Liver (tissue), 9 donors: Measurements from ENCODE around the gene ZNF839. TPM values are rescaled to one million over a fixed set of nuclear protein-coding genes. Genes with fewer than 3 reads are reported as not detected.
A peak's percentile ranks its signal among the peaks of the same experiment; 100 is the strongest.
"Not testable (repeated sequence)": the region's sequence is repeated elsewhere in the genome, so short reads cannot be mapped to it uniquely, and the experiment has no call there.

ENCODE experiments used
- DNase-seq: peaks from one replicate; pipeline ENCODE4 v3.0.0-alpha.2; 2017; ENCODE audit warnings: low spot score
- H3K27ac ChIP-seq, 2 donors: one replicate each; pipeline ENCODE4 v1.7.0; 2013; ENCODE audit warnings: inconsistent platforms in 2 of 2, low read length in 2 of 2, control low read depth in 1 of 2, low read depth in 1 of 2, mild to moderate bottlenecking in 1 of 2
- H3K27me3 ChIP-seq, 4 donors: one replicate each; pipeline versions ENCODE4 v1.6.1 to v1.7.0; 2013; ENCODE audit warnings: low read length in 3 of 4, inconsistent platforms in 1 of 4, mild to moderate bottlenecking in 1 of 4, moderate library complexity in 1 of 4; ENCODE audit not compliant: control insufficient read depth in 4 of 4, insufficient read depth in 4 of 4
- H3K36me3 ChIP-seq, 4 donors: one replicate each; pipeline versions ENCODE4 v1.6.1 to v1.7.0; 2013; ENCODE audit warnings: low read length in 3 of 4, mild to moderate bottlenecking in 3 of 4, low read depth in 1 of 4, moderate library complexity in 1 of 4; ENCODE audit not compliant: control insufficient read depth in 4 of 4, insufficient read depth in 3 of 4
- H3K4me1 ChIP-seq, 4 donors: one replicate each; pipeline versions ENCODE4 v1.6.1 to v1.7.0; 2013; ENCODE audit warnings: low read length in 3 of 4, mild to moderate bottlenecking in 3 of 4, moderate library complexity in 1 of 4; ENCODE audit not compliant: control insufficient read depth in 4 of 4, insufficient read depth in 4 of 4
- H3K4me3 ChIP-seq, 3 donors: one replicate each; pipeline versions ENCODE4 v1.6.1 to v1.7.0; 2013; ENCODE audit warnings: low read length in 3 of 3, control low read depth in 1 of 3, low read depth in 1 of 3, mild to moderate bottlenecking in 1 of 3
- H3K9ac ChIP-seq, 2 donors: one replicate each; pipeline ENCODE4 v1.7.0; 2013; ENCODE audit warnings: low read length in 2 of 2, mild to moderate bottlenecking in 2 of 2, moderate library complexity in 2 of 2, control low read depth in 1 of 2, low read depth in 1 of 2
- H3K9me3 ChIP-seq, 4 donors: one replicate each; pipeline versions ENCODE4 v1.6.1 to v1.7.0; 2013; ENCODE audit warnings: low read length in 3 of 4; ENCODE audit not compliant: control insufficient read depth in 4 of 4
- ATF3 ChIP-seq: IDR thresholded peaks from 2 replicates; pipeline ENCODE4 v1.6.1; 2016; ENCODE audit warnings: antibody characterized with exemption
- CTCF ChIP-seq: fragments of 150-350 bp; IDR thresholded peaks from 2 replicates; pipeline ENCODE4 v1.5.1; 2017; ENCODE audit warnings: improper control_type of control experiment, low read depth, low read length; ENCODE audit not compliant: missing input control
- FOXA1 ChIP-seq: IDR thresholded peaks from 2 replicates; pipeline ENCODE4 v1.6.1; 2016; ENCODE audit warnings: antibody characterized with exemption
- FOXA2 ChIP-seq: IDR thresholded peaks from 2 replicates; pipeline ENCODE4 v1.6.1; 2016; ENCODE audit warnings: antibody characterized with exemption
- HNF4A ChIP-seq, 2 donors: conservative IDR thresholded peaks; 2 replicates each; pipeline ENCODE4 v1.6.1; 2016; ENCODE audit warnings: antibody characterized with exemption in 2 of 2, mild to moderate bottlenecking in 2 of 2
- HNF4G ChIP-seq: IDR thresholded peaks from 2 replicates; pipeline ENCODE4 v1.6.1; 2016; ENCODE audit warnings: antibody characterized with exemption
- JUND ChIP-seq, 2 donors: IDR thresholded peaks; 2 replicates each; pipeline ENCODE4 v1.6.1; 2016; ENCODE audit warnings: antibody characterized with exemption in 2 of 2
- MAX ChIP-seq: IDR thresholded peaks from 2 replicates; pipeline ENCODE4 v1.6.1; 2016; ENCODE audit warnings: antibody characterized with exemption
- RAD21 ChIP-seq, 2 donors: IDR thresholded peaks; 2 replicates each; pipeline ENCODE4 v1.6.1; 2016; ENCODE audit warnings: antibody characterized with exemption in 2 of 2, mild to moderate bottlenecking in 2 of 2
- RXRA ChIP-seq, 2 donors: IDR thresholded peaks; 2 replicates each; pipeline ENCODE4 v1.6.1; 2017 to 2018; ENCODE audit warnings: antibody characterized with exemption in 2 of 2, mild to moderate bottlenecking in 1 of 2
- SP1 ChIP-seq: IDR thresholded peaks from 2 replicates; pipeline ENCODE4 v1.6.1; 2018; ENCODE audit warnings: antibody characterized with exemption, mild to moderate bottlenecking
- YY1 ChIP-seq: IDR thresholded peaks from 2 replicates; pipeline ENCODE4 v1.6.1; 2016; ENCODE audit warnings: antibody characterized with exemption, mild to moderate bottlenecking
- WGBS: extraction: QIAGEN DNeasy Blood & Tissue Kit; methylation state at CpG from one replicate; pipeline ENCODE4 v1.1.7; 2013; 5-methylcytosine and 5-hydroxymethylcytosine counted together
- polyA plus RNA-seq, 2 donors: library from polyadenylated mRNA; stranded (reverse) in 1 of 2; unstranded in 1 of 2; fragments of 200-250 nt in 1 of 2; fragments of >200 nt in 1 of 2; fragmentation: Nextera tagmentation in 1 of 2; extraction: Ambion mirVana in 1 of 2; gene quantifications; one replicate each; pipeline versions ENCODE4 v1.2.1 to v1.2.3, GENCODE V29; 2013 to 2015
- total RNA-seq, 2 donors: library from RNA; depleted of rRNA; stranded (reverse); fragments of >200 nt; gene quantifications; one replicate each; pipeline ENCODE4 v1.2.3, GENCODE V29; 2014
- donor health status: healthy.
- donor health status: healthy.
- donor health status: healthy.
- donor health status: healthy.
- donor health status: healthy.

ZNF839 gene
- total and polyA plus RNA-seq, 4 donors, result 3.1 to 5.6 (median 4.3) TPM

DNA sequence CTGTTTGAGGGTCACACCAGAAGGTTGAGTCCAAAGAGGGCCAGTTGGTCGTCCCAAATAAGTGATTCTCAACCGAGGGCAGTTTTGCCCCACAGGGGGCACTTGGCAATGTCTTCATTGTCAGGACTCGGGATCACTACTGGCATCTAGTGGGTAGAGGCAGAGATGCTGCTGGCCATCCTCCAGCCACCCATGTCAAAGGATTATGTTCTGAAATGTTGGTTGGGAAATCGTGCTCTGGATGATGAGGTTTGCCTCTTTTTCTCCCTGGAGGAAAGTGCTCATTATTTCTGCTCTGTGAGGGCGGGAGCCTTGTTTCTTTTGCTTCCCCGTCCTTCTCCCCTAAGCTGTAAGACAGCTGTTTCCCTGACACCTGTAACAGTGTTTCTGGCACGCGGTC is 3.6 kb downstream of the ZNF839 start:
- WGBS, result 34% methylated on average over 8 of the region's 8 CpGs
- H3K4me1 ChIP-seq, result peaks cover 4 to 30% (median 22%) of the 10 kb centered on the region in 4 donors
- no peak for DNase-seq
- H3K4me3 ChIP-seq, result no peak overlapping the region
- no peak for TF ChIP-seq FOXA2
- TF ChIP-seq MAX, result peak; percentile 23
- TF ChIP-seq RXRA (IDR thresholded peaks at IDR 0.05), result no peak
- TF ChIP-seq HNF4A (conservative IDR thresholded peaks at IDR 0.05), result peak; percentile 22 to 41
- TF ChIP-seq HNF4G, result no peak
- peak; percentile 54 for TF ChIP-seq CTCF
- TF ChIP-seq JUND (IDR thresholded peaks at IDR 0.05), result no peak
- TF ChIP-seq ATF3, result no peak
- TF ChIP-seq RAD21 (IDR thresholded peaks at IDR 0.05), result peak; percentile 64 to 72
- TF ChIP-seq SP1, result peak; percentile 20
- peak; percentile 34 for TF ChIP-seq YY1
- H3K9ac ChIP-seq, result no peak overlapping the region
- no peaks in the 10 kb centered on the region for H3K9me3 ChIP-seq
- no peak overlapping the region for H3K27ac ChIP-seq
- H3K36me3 ChIP-seq, result peaks cover 0 to 5% (median 0%) of the 10 kb centered on the region in 4 donors
- no peaks in the 10 kb centered on the region for H3K27me3 ChIP-seq

GRCh38 chr14:102325791-102326345 is 6.3 kb downstream of the ZNF839 start:
- no peak overlapping the region for H3K9ac ChIP-seq
- TF ChIP-seq FOXA1 (no peak), HNF4G (no peak)
- H3K9me3 ChIP-seq, result no peaks in the 10 kb centered on the region
- H3K36me3 ChIP-seq, result peaks cover 0 to 5% (median 0%) of the 10 kb centered on the region in 4 donors
- peaks cover 2 to 14% (median 11%) of the 10 kb centered on the region in 4 donors for H3K4me1 ChIP-seq
- H3K27me3 ChIP-seq, result no peaks in the 10 kb centered on the region
- H3K27ac ChIP-seq, result no peak overlapping the region
- DNase-seq, result no peak
- 87% methylated on average over 9 of the region's 9 CpGs for WGBS
- H3K4me3 ChIP-seq, result no peak overlapping the region

GRCh38 chr14:102326583-102326982 is 7.0 kb downstream of the ZNF839 start:
- H3K9ac ChIP-seq, result no peak overlapping the region

GRCh38 chr14:102329381-102329780 is 9.8 kb downstream of the ZNF839 start:
- not testable (repeated sequence) for H3K36me3 ChIP-seq, H3K9ac ChIP-seq, H3K27me3 ChIP-seq, H3K9me3 ChIP-seq, H3K4me3 ChIP-seq, H3K27ac ChIP-seq, H3K4me1 ChIP-seq, DNase-seq
- WGBS, result 87% methylated on average over 6 of the region's 6 CpGs

More at GRCh38 chr14:102326583-102326982, 7.0 kb downstream of the ZNF839 start:
- WGBS, result 95% methylated on average over 14 of the region's 14 CpGs
- H3K27ac ChIP-seq, result no peak overlapping the region
- H3K9me3 ChIP-seq, result no peaks in the 10 kb centered on the region
- H3K4me3 ChIP-seq, result no peak overlapping the region
- TF ChIP-seq FOXA2 (no peak), JUND (IDR thresholded peaks at IDR 0.05) (no peak), MAX (no peak), HNF4G (no peak)
- peaks cover 0 to 5% (median under 1%) of the 10 kb centered on the region in 4 donors for H3K36me3 ChIP-seq
- no peaks in the 10 kb centered on the region for H3K27me3 ChIP-seq
- H3K4me1 ChIP-seq, result peaks cover 0 to 10% (median 6%) of the 10 kb centered on the region in 4 donors
- DNase-seq, result no peak
